NCI-H748 treated with DMSO at 0.1 percent for 48 hours (cell line): ENCODE results near the gene DNAH2.

ENCODE experiments used
- DNase-seq: peaks from one replicate; lab custom pipeline; 2025; lab: John Stamatoyannopoulos, UW

The DNAH2 gene

GRCh38 chr17:7873051-7873450 lies 155.5 kb downstream of the DNAH2 start:
- DNase-seq, result no peak

- DNase-seq, result no peak
These were observed 158.3 kb downstream of the DNAH2 start for GRCh38 chr17:7875804-7876370.

- no peak for DNase-seq
These were observed 160.7 kb downstream of the DNAH2 start for GRCh38 chr17:7878234-7878633.

- DNase-seq, result no peak
These were observed 162.7 kb downstream of the DNAH2 start for GRCh38 chr17:7880076-7880868.

- no peak for DNase-seq
These were observed 163.9 kb downstream of the DNAH2 start for GRCh38 chr17:7881276-7882054.

GRCh38 chr17:7882068-7882467 lies 164.5 kb downstream of the DNAH2 start:
- no peak for DNase-seq

GRCh38 chr17:7882629-7883028 lies 165.1 kb downstream of the DNAH2 start:
- DNase-seq, result no peak
